ACHN (cell line): Measurements from ENCODE around the gene AKAP6.
A peak's percentile ranks its signal among the peaks of the same experiment; 100 is the strongest.

Source experiments
- DNase-seq: peaks from one replicate; pipeline ENCODE4 v3.0.0-alpha.2; 2015
- in situ Hi-C: cut with HindIII; loops from 2 replicates; pipeline ENCODE4 v1.10.0; 2017; ENCODE audit warnings: low sequenced_read_pairs, low pct_ligation_motif_present, low pct_unique_long_range_greater_than_20kb

Gene AKAP6

DNA sequence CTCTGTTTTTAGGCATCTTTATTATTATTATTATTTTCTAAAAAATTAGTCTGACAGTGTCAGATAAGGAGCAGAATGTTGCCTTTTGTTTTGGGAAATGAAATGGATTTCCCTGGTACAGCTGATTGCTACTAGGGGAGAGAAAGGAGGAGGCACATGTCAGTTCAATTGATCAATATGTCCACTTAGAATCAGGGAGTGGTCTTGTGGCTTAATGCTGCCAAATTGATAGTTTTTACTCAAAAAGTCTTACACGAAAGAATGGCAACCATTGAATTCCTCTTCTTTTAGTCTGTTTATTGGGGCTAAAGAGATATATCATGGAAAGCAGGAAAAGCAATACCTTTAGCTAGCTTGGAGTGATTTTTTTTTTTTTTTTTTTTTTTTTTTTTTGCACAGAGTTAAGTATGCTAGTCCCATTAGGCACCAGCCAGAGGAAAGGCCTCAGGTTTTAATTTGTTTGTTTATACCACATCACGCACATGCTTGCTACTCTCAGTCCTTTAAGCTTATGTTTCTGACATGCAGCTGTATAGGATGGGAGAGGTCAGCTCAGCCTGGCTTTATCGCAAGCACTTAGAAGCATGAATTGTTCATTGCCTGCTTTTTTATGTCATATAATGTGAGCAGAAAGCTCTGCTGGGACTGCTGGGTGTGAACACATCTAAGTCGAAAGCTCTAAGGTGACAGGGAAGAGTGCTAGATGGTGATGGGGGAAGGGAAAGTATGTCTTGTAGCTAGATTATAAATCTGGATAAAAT lies 1.4 kb downstream of the AKAP6 start:
- in situ Hi-C loops = no loop called here
- DNase-seq = no peak

- DNase-seq = no peak
- in situ Hi-C loops = no loop called here
Measured at GRCh38 chr14:32331206-32331605, 2.1 kb downstream of the AKAP6 start.

DNA sequence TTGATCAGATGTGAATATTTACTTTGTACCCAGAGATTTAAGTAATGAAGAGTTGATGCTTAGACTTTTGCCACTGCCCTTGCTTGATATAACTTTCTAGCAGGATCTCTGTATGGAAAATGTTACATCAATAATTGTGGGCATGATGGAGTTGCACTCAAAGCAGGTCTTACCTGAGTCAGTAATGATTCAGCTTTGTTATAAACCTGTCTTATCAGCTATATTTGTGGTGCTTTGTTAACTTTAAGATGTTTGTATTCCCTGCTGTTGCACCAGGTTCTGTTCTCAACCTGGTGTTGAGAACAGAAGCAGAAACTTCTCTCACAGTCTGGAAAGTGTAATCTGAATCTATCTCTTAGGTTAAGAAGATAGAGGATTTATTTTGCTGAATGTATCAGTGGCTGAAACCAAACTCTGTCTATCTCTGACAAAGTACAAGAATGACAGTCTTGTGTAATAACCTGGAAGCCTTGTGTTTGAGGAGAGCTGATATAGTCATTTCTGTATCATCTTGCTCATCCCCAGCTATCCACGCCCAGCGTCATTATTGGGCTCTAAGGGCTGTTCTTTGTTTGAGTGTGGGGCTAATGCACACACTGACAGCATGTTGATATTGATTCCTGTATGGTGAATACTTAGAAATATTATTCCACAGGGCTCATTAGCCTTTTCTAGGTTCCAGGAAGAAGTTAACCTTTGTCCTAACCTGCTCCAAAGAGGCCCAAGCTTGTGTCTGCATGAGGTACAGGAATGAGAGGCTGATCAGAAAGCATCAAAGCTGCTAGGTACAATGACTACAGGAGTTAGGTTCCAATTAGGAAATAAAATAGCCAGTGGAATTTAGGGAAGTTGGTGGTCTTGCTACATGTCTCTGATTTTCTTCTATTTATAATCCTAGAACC lies 3.6 kb downstream of the AKAP6 start:
- in situ Hi-C loops = no loop called here
- no peak for DNase-seq

- DNase-seq = no peak
- in situ Hi-C loops = no loop called here
Measured at GRCh38 chr14:32336702-32337101, 7.6 kb downstream of the AKAP6 start.

- in situ Hi-C loops = no loop called here
- no peak for DNase-seq
Measured at GRCh38 chr14:32337759-32338158, 8.7 kb downstream of the AKAP6 start.

DNA sequence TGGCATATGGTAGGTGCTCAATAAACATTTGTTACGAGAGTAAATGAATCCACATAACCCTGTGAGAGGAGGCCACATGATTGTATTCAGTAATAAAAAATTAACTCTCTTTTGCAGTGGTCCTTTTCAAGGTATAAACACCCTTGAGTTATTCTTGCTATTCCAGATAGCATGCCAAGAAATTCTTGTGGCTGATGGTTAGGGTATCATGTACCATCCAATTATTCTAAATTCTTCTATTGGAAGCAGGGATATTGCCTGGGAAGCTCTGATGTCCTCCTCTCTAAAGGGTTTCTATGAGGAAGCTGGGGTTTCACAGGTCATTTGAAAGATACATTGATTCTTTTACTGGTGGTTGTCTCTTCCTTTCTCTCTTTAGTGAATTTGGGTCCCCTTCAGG lies 10.1 kb downstream of the AKAP6 start:
- in situ Hi-C loops = no loop called here
- no peak for DNase-seq

- no peak for DNase-seq
- in situ Hi-C loops = no loop called here
Measured at GRCh38 chr14:32341947-32342846, 13.1 kb downstream of the AKAP6 start.

GRCh38 chr14:32342847-32343194 lies 13.7 kb downstream of the AKAP6 start:
- in situ Hi-C loops = no loop called here
- DNase-seq = no peak

DNA sequence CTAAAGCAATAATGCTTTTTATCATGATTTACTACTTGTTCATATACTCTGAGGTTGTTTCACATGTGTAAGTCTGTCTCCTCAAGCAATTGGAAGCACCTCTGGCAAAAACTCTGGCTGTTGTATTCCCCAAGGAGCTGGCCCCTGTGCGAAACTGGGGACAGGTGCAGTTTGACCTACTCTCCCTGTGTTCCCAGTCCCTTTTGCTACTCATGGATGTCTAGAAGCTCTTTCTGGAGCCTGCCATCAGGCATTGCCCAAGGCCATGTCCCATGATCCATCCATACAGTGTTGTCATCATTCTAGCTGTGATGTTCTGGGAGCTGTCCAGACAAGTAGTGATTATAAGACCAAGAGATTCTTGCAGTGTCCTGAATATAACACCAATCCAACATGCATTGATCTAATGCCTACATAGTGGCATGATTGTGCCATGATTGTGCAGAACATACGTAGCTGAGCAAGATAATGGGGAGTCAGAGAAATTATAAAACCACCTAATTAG lies 14.9 kb downstream of the AKAP6 start:
- in situ Hi-C loops = no loop called here
- no peak for DNase-seq

- peak; percentile 3 for DNase-seq
- in situ Hi-C loops = no loop called here
Measured at GRCh38 chr14:32345311-32345791, 16.3 kb downstream of the AKAP6 start.

- in situ Hi-C loops = no loop called here
Measured at GRCh38 chr14:32349322-32349721, 20.2 kb downstream of the AKAP6 start.

GRCh38 chr14:32350020-32350419 lies 20.9 kb downstream of the AKAP6 start:
- in situ Hi-C loops = no loop called here
- DNase-seq = no peak

More at GRCh38 chr14:32349322-32349721, 20.2 kb downstream of the AKAP6 start:
- no peak for DNase-seq

DNA sequence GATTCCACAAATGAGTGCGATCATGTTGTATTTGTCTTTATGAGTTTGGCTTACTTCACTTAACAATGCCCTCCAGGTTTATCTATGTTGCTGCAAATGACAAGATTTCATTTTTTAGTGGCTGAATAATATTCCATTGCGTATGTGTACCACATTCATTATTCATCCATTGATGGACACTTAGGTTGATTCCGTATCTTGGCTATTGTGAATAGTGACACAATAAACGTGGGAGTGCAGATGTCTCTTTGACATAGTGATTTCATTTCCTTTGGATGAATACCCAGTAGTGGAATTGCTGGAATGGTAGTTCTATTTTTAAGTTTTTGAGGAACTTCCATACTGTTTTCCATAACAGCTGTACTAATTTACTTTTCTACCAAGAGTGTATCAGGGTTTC lies 23.5 kb downstream of the AKAP6 start:
- no peak for DNase-seq
- in situ Hi-C loops = no loop called here

DNA sequence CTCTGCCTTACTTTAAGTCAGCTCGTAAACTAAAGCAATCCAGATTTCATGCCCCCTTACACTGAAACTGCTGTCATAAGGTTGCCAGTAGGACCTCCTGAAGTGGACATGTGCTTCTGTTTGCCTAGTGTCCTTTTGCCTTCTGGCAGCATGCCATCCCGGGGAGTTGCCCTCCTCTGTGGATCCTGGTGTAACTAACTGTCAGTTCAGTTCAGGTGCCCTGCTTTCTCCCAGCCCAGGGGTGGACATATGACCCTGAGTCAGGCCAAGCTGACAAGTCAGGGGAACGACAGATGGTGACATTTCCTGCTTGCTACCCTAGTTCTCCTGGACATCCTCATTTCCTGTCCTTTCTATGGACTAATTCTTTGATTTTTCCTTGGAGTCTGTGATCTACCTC lies 25.6 kb downstream of the AKAP6 start:
- in situ Hi-C loops = no loop called here
- DNase-seq = no peak

GRCh38 chr14:32358781-32359180 lies 29.7 kb downstream of the AKAP6 start:
- in situ Hi-C loops = no loop called here
- no peak for DNase-seq

DNA sequence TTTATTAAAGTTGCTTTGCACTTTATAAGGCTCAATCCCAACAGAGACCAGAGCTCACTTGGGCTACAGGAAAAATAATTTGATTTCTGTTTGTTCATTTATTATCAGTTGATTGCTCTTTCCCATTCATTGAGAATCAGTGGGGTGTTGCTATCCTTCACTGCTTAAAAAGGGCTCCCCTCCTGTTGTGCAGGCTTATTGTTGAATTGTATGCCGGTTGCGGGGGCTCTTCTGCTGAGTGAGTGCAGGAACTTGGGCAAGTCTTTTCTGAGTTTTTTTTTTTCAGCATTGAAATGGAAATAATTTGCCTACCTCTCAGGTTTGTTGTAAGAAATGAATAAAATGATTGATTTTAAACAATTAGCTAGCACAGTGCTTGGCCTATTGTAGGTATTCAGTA lies 32.6 kb downstream of the AKAP6 start:
- in situ Hi-C loops = no loop called here
- no peak for DNase-seq

DNA sequence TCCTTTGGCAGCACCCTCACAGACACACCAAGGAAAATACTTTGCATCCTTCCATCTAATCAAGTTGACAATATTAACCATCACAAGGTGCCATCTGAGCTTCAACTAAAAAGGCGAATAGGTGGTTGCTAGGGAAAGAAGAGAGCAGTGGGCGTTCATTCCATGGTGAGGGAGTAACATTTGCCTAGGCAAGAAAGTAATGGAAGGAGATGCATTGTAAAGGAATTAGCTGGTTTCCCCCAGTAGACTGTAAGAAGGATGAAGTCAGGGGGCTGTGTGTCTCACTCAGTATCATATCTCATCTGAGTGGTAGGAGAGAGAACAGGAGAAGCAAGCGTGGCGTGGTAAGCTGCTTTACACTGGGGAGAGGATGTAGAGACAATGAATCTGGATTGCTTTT lies 34.7 kb downstream of the AKAP6 start:
- no peak for DNase-seq
- in situ Hi-C loops = no loop called here

- DNase-seq = no peak
- in situ Hi-C loops = no loop called here
Measured at GRCh38 chr14:32364941-32365340, 35.8 kb downstream of the AKAP6 start.
